Effector CD4-positive, alpha-beta T cell (primary cell): ENCODE data around the gene DAB2IP.
"Not testable (repeated sequence)": the region's sequence is repeated elsewhere in the genome, so short reads cannot be mapped to it uniquely, and the experiment has no call there.

ENCODE experiments used
- DNase-seq: peaks from one replicate; pipeline ENCODE4 v3.0.0-alpha.2; 2020

DAB2IP gene

DNA sequence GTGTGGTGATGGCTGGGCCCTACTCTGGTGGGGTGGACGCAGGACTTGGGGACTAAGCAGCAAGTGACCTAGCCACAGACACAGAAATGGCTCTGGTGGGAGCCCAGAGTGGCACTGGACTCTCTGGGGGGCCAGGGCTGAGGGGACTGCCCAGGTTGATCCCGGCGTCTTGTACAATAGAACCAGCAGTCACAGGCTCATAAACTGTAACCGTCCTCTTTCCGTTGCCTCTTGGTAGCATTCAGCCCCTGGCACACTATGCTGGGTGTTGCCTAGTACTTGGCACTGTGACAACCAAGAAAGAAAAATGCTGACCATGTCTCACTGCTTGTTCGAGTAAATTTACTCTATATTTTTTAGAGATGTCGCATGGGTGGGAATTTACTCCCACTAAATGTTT, 80.5 kb downstream of the DAB2IP start:
- no peak for DNase-seq

DNA sequence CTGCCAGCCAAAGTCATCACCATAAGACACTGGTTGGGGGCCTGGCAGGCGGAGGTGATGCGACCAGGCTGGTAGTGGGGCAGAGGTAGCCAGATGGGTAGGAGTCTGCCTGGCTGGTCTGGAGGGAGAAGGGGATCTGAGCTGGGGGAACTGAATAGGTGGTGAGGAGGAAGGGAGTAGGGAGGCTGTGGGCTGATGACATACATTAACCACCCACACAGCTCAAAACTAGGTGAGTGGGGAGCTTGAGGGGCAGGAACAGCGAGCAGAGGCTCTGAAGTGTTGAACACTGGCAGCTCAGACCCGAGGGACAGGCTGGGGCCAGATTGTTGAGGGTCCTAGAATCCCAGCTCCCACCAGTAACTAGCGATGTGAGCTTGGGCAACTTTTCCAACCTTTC, 81.0 kb downstream of the DAB2IP start:
- DNase-seq, result no peak

- DNase-seq, result no peak
These were observed 81.5 kb downstream of the DAB2IP start for GRCh38 chr9:121732886-121733285.

DNA sequence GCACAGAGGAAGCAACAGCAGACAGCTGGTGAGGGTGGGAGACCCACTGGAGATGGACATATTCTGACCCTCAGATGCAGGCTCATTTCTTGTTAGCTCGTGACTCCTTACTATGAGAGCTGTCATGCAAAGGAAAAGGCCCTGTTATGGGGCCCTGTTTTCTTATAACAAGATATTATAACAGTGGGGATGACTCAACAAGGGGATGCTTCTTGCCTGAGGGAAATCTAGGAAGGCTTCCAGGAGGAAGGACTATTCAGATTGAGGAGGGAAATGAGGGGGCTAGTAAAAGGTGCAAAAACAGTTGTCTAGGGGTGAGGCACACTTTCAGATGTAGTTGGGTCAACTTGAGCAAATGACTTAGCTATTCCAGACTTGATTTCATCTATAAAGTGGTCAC, 83.0 kb downstream of the DAB2IP start:
- no peak for DNase-seq

DNA sequence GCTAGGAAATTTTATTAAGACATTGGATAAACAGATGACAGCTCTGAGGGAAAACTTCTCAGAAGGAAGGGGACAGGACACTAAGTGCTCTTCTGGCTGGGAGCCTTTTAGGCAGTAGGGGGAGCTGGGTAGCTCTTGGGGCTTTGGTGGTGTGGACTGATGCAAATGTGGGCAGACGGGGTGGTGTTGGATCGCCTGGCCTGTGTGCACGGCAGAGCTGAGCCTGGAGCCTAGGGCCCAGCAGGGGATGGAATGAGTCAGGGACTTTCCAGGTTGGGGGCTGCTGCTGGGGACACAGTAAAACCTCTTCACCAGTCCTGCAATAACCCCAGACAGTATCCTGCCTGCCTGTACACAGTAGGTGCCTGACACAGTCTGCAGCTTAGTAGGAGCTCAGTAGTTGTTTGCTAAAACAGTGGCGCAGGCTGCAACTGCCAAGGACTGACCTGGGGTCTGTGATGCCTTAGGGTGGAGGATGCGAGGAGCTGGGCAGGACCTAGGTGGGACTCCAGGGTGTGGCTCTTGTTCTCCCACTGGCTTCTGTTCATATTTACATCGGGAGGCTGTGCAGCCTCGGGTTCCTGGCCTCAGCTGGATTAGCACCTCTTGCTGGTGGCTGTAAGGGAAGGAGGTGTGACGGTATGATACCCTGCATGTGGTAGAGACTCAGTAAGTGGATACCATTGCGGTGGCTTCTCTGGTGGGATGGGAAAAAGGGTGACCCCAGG, 83.8 kb downstream of the DAB2IP start:
- no peak for DNase-seq

DNA sequence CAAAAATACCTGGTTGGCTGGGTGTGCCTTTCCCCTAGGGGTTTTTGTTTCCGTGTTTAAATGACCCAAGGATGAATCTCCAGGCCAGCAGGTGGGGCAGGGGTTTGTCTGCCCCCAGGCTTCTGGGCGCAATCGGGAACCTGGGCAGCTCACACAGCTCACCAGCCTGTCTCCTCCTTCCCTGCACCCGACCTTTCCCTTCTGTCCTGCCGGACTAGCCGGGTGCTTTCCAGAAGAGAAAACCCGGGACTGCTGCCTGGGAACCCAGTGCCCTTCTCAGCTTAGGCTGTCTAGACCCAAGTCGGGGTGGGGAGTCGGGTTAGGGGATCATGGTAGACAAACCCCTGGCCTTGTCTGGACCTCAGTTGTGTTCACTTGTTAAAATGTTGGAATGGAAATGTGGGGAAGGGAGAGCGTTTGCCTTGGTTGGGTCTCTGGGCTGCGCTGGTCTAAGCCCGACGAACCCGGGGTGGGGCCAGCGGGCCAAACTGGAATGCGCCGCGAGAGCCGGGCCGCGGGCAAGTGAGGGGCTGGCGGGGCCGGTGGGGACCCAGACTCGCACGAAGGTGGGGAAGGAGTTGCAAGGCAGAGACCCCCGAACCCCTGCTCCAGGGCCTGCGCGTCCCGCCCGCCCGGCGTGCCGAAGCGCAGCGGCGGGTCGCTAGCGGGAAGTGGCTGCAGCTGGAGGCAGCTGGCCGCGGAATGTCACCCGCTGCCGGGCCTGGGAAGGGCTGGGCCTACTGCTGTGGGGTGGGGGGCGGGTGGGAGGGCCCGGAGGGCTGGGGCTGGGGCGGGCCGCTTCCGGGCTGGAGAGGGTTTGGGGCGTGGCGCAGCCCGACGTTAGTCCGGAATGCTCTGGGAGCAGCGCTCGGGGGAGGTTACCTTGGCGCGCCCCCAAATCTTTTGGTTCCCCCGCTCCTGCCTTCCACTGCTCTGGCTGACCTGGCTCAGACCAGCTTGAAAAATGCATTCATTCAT, 84.6 kb downstream of the DAB2IP start:
- DNase-seq, result no peak

DNA sequence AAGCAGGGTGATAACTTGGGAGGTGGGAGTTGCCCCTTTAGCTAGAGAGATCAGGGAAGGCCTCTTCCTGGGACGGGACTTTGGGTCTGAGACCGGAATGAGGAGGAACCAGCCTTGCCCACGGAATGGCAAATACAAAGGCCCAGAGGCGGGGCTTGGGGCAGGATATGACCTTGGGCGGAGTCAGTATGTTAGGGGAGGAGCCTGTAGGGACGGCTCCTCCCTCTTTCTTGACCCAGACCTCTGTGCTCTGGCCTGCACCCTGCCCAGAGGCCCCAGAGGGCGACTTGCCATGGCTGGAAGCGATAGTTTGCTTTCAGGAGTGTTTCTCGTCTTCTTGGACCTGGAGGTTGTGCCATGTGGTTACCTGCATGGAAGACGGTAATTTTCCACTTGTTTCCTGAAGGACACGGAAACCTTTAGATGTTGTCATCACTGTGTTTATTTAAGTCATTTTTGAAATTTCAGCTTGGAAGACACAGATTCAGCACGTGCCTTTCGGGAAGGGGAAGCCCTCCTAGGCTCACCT, 85.6 kb downstream of the DAB2IP start:
- no peak for DNase-seq

DNA sequence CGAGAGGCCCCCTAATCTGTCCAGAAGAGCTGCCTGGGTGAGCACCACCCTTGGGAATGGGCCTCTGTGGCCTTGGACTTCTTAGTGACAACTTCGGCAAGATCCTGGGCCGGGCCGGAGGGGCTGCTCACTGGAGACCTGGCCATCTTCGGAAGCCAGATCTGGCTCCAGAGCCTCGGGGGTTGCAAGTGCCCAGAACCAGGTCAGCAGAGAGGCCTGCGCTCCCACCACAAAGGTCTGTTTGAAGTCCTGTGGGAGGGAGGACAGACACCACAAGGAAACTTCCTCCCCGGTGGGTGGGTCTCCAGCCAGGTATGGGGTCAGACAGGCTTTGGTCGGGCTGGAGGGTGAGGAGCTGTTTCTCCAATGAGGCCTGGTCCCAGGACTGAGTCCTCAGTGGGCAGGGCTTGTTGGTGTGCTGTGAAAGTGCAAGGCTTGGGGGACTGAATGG, 86.1 kb downstream of the DAB2IP start:
- no peak for DNase-seq

- DNase-seq, result no peak
These were observed 87.0 kb downstream of the DAB2IP start for GRCh38 chr9:121738411-121738810.

DNA sequence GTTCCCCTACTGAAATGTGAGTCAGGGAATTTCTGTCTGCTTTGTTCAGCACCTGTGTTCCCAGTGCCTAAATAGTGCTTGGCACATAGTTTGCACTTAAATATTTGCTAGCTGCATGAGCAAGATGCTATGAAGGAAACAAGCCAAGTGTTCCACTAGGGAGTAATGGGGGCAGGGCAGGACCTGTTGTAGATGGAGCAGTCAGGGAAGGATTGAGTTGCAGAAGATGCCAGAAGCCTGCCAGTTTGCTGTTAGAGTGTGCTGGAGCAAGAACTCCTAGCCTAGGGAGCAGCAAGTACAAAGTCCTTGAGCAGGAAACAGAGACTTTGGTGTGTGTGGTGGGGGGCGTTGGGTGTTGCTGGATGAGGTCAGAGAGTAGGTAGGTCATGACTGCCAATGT, 87.5 kb downstream of the DAB2IP start:
- no peak for DNase-seq

- no peak for DNase-seq
These were observed 88.5 kb downstream of the DAB2IP start for GRCh38 chr9:121739971-121740370.

DNA sequence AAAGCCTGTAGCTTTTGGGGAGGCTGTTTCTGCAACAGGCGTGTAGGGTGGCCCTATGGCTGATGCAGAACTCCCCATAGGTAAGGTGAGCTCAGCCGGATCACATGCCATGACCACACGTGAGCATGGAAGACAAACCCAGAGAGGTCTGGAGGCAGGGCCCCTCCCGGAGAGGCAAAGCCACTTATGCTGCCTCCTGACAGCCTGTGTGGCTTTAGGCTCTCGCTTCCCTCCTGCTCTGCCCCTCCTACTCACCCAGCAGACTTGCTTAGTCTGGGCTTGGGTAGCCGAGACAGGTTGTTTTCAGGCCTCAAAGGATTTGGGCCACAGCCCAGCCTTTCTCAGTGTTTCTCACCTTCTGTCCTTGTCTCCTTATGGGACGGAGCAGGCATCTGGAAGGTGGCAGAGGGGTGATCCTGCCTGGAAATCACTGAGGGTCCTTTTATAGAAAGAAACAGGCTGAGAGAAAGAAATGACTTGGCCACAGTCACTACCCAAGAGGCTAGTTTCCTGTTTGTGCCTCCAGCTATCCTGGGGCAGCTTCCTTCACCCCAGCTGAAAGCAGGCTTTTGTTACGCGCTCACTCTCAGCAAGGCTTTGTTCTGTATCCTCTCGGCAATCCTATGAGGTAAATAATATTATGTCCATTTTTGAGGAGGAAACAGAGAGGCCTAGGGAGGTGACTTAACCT, 89.9 kb downstream of the DAB2IP start:
- DNase-seq, result no peak

- DNase-seq, result not testable (repeated sequence)
These were observed 90.5 kb downstream of the DAB2IP start for GRCh38 chr9:121741919-121742283.

DNA sequence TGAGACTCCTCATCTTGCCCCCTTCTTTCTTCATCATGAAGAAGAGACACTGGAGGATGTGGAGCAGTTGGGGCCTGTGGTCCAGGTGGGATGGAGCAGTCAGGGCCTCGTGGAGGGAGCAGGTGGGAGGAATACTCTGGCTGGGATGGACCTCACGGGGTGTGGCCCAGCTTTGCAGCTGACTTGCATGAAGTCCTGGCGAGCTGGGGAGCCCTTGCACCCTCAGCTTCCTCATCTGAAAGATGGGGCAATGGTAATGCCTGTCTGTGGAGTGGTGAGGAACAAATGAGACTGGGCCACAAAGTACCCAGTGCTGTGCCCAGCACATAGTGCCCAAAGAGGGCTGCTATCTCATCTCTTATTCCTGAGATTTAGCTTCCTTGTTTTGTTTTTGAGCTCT, 91.5 kb downstream of the DAB2IP start:
- DNase-seq, result no peak

- no peak for DNase-seq
These were observed 92.1 kb downstream of the DAB2IP start for GRCh38 chr9:121743441-121744001.

GRCh38 chr9:121744002-121744686, 92.7 kb downstream of the DAB2IP start:
- no peak for DNase-seq

DNA sequence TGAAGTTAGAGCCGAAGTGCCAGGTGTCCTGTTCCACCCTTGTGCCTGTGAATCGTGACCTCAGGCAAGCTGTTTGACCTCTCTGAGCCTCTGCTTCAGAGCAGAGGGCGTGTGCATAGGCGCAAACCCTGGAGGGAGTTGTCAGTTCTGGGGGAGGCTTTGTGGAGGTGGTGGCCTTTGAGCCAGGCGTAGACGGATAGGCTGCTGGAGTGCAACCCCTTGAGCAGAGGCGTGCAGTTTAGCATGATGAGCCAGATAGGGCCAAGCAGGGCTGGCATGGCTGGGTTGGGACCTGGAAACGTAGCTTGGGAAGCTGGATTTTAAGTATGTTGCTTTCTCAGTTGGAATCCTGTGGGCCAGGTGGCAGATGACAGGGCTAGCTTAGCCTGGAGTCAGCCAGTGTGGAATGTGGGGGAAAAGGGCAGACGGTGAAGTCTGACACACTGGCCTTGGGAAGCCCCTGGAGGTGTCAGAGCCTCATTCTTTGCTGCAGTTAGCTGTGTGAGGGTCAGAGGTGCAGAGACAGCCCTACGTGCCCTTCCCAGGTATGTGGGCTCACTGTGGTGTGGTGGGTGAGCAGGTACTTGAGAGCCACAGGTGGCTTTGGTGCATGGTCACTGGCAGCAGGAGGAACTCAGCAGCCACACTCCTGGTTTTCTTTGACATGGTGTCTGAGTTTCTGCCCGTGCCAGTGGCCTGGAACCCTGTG, 93.4 kb downstream of the DAB2IP start:
- DNase-seq, result no peak

GRCh38 chr9:121745396-121745695, 93.9 kb downstream of the DAB2IP start:
- no peak for DNase-seq

DNA sequence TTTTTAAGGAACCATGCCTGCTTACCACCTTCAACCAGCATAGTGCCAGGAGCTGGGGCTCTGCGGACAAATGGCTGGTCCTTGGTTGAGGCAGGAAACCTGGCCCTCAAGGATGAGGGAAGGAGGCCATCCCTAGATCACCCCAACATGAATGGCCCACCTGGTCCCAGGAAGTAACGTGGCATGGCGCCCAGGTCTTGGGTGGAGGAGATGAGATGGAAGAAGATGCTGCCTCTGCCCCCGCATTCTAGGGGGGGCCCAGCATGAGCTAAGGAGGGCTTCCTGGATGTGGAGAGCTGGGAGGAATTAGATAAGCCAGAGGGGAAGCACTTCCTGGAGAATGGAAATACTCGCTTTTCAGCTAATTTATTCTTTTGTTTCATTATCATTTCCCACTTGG, 95.0 kb downstream of the DAB2IP start:
- DNase-seq, result no peak

DNA sequence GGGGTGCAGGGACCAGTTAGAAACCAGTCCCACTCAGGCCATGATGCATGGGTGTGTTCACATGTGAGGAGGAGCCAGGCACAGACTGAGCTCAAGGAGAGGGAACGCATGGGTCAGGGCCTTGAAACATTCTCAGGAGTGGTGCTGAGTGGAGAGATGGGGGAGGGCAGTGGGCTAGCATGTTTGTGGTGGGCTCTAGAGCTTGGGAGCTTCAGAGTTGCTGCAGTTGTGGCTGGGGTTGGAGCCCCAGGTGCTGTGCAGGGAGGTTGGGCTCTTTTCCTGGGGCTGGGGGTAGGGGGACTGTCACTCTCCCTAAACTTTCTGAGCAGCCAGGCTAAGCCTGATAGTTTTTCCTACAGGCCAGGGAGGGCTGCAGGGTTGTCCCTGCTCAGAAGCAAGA, 95.4 kb downstream of the DAB2IP start:
- no peak for DNase-seq

- DNase-seq, result no peak
These were observed 96.6 kb downstream of the DAB2IP start for GRCh38 chr9:121748074-121748473.
